Vagina (tissue), 2 donors: ENCODE data around the gene FGF14. TPM values are rescaled to one million over a fixed set of nuclear protein-coding genes. Genes with fewer than 3 reads are reported as not detected.

Experiments
- DNase-seq, 2 donors: peaks; one replicate each; pipeline ENCODE4 v3.0.0-alpha.2; 2017; ENCODE audit errors: extremely low spot score in 2 of 2
- H3K27ac ChIP-seq: fragments of 200-600 bp; sonication (generic); one replicate; pipeline ENCODE4 v1.5.1; 2019
- H3K27me3 ChIP-seq: fragments of 200-600 bp; sonication (generic); one replicate; pipeline ENCODE4 v1.5.1; 2019
- H3K36me3 ChIP-seq, 2 donors: fragments of 200-600 bp; sonication (generic); one replicate each; pipeline ENCODE4 v1.5.1; 2017 to 2019
- H3K4me1 ChIP-seq: fragments of 200-600 bp; sonication (generic); one replicate; pipeline ENCODE4 v1.5.1; 2019
- H3K4me3 ChIP-seq, 2 donors: fragments of 200-600 bp; sonication (generic); 1 replicate in 1 of 2; 2 replicates in 1 of 2; pipeline ENCODE4 v1.5.1; 2016 to 2019
- H3K9me3 ChIP-seq: fragments of 200-600 bp; sonication (generic); one replicate; pipeline ENCODE4 v1.5.1; 2019
- POLR2A ChIP-seq, 2 donors: fragments of 450-650 bp; IDR thresholded peaks; one replicate each; pipeline ENCODE4 v1.6.1; 2017; ENCODE audit warnings: antibody characterized with exemption in 2 of 2, mild to moderate bottlenecking in 2 of 2, moderate library complexity in 2 of 2
- POLR2AphosphoS5 ChIP-seq, 2 donors: sonication (generic); formaldehyde crosslinking; IDR thresholded peaks; one replicate each; pipeline ENCODE4 v1.9.0; 2017; ENCODE audit warnings: antibody characterized with exemption in 2 of 2, mild to moderate bottlenecking in 2 of 2, low read depth in 1 of 2; ENCODE audit not compliant: insufficient read depth in 1 of 2
- intact Hi-C: fragments of 100-400 bp; cut with DNase I; formaldehyde crosslinking; loops from one replicate; pipeline ENCODE4 v1.15.1; 2023
- total RNA-seq: library from RNA; depleted of rRNA; stranded (reverse); fragments of >200 nt; gene quantifications from one replicate; pipeline ENCODE4 v1.2.3, GENCODE V29; 2016
- TF ChIP-seq, protein P1 (sequence below), 3 experiments: fragments of 450-650 bp in 2 of 3; fragments of 200-600 bp in 1 of 3; sonication (generic) in 1 of 3; IDR thresholded peaks; one replicate each; pipeline ENCODE4 v1.5.1; 2017 to 2019; ENCODE audit warnings: antibody characterized with exemption in 3 of 3, mild to moderate bottlenecking in 2 of 3, moderate library complexity in 2 of 3

Gene FGF14
- total RNA-seq, 1 donor from 2014 or later: 3.4 TPM

DNA sequence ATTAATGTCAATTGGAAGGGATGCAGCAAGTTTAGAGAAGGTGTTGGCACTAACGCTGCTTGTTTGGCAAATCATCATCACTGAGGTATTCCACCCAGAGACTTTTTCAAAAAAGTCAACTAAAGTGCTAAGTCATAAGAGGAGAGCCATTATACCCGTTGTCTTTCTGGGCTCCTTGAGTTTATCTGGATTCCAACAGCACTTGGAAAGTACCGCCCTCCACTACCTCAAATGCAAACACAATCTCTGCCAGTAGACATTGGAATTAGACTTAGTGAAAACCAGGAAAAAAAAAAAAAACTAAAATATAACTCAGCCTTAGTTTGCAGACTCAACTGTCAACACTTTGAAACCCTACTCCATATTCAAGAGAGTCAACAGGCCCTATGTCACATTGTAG is 683.4 kb downstream of the FGF14 start:
- TF ChIP-seq POLR2AphosphoS5 (IDR thresholded peaks at IDR 0.05; ENCODE audit: insufficient read depth in 1 of 2, low read depth in 1 of 2): no peak
- DNase-seq: no peak
- no peaks in the 10 kb centered on the region for H3K9me3 ChIP-seq
- no peaks in the 10 kb centered on the region for H3K36me3 ChIP-seq
- no peaks in the 10 kb centered on the region for H3K4me1 ChIP-seq
- H3K4me3 ChIP-seq: no peak overlapping the region
- no peaks in the 10 kb centered on the region for H3K27me3 ChIP-seq
- H3K27ac ChIP-seq: no peak overlapping the region
- intact Hi-C loops: no loop called here

DNA sequence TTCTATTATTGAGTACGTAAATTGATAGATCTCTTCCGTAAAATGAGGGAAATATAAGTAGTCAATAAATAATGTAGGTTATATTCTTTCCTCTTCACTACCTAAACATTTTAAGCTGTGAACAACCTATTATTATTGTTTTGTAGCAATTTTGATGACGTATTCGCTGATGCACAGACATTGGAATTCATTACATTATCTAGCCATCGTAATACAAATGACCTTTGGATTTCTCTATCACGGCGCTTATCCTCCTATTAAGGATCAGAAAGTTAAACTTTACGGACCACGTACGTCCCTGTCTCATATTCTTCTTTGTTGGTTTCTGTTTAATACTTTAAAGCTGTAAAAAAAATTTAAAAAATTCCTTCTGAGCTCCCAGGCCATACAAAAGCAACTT is 684.5 kb downstream of the FGF14 start:
- H3K4me1 ChIP-seq: no peaks in the 10 kb centered on the region
- no peaks in the 10 kb centered on the region for H3K9me3 ChIP-seq
- intact Hi-C loops: no loop called here
- H3K27me3 ChIP-seq: no peaks in the 10 kb centered on the region
- H3K36me3 ChIP-seq: no peaks in the 10 kb centered on the region
- no peak overlapping the region for H3K4me3 ChIP-seq
- TF ChIP-seq POLR2AphosphoS5 (IDR thresholded peaks at IDR 0.05; ENCODE audit: insufficient read depth in 1 of 2, low read depth in 1 of 2): no peak
- no peak for TF ChIP-seq POLR2A (IDR thresholded peaks at IDR 0.05)
- TF ChIP-seq, protein P1, sequence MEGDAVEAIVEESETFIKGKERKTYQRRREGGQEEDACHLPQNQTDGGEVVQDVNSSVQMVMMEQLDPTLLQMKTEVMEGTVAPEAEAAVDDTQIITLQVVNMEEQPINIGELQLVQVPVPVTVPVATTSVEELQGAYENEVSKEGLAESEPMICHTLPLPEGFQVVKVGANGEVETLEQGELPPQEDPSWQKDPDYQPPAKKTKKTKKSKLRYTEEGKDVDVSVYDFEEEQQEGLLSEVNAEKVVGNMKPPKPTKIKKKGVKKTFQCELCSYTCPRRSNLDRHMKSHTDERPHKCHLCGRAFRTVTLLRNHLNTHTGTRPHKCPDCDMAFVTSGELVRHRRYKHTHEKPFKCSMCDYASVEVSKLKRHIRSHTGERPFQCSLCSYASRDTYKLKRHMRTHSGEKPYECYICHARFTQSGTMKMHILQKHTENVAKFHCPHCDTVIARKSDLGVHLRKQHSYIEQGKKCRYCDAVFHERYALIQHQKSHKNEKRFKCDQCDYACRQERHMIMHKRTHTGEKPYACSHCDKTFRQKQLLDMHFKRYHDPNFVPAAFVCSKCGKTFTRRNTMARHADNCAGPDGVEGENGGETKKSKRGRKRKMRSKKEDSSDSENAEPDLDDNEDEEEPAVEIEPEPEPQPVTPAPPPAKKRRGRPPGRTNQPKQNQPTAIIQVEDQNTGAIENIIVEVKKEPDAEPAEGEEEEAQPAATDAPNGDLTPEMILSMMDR (IDR thresholded peaks at IDR 0.05): no peak
- H3K27ac ChIP-seq: no peak overlapping the region
- no peak for DNase-seq

DNA sequence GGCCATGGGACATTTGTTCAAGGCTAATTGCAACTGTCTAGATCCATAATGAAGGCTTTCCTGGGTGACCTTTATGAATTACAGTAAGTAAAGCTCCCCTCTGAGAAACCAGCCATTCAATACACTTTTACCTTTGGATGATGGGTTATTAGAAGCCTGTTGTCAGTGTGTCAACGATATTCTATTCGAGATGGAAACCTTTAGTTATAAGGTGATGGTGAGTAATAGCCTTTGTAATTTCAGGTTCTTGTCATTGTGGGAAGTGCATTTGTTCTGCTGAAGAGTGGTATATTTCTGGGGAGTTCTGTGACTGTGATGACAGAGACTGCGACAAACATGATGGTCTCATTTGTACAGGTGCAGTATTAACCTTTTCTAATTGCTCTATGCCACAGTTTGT is 687.7 kb downstream of the FGF14 start:
- no peak overlapping the region for H3K4me3 ChIP-seq
- no peaks in the 10 kb centered on the region for H3K36me3 ChIP-seq
- H3K27ac ChIP-seq: no peak overlapping the region
- TF ChIP-seq POLR2AphosphoS5 (IDR thresholded peaks at IDR 0.05; ENCODE audit: insufficient read depth in 1 of 2, low read depth in 1 of 2) (no peak), POLR2A (IDR thresholded peaks at IDR 0.05) (no peak)
- TF ChIP-seq, protein P1 (IDR thresholded peaks at IDR 0.05): no peak
- intact Hi-C loops: no loop called here
- no peak for DNase-seq
- no peaks in the 10 kb centered on the region for H3K4me1 ChIP-seq
- H3K9me3 ChIP-seq: no peaks in the 10 kb centered on the region
- no peaks in the 10 kb centered on the region for H3K27me3 ChIP-seq

DNA sequence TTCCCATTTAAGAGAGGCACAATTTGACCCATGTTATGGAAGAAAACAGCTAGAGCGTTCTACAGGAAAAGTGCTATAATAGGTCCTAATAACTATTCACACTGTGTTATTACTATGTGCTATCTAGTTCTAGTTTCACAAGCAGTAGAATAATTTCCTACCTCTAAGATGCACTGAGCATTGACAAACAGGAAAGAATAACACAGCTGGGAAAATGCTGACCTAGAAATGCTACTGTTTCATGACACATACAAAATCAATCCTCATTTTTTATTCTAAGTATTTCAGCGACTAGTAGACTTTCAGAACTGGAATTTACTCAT is 689.9 kb downstream of the FGF14 start:
- H3K4me1 ChIP-seq: no peaks in the 10 kb centered on the region
- H3K36me3 ChIP-seq: no peaks in the 10 kb centered on the region
- no peak overlapping the region for H3K27ac ChIP-seq
- H3K4me3 ChIP-seq: no peak overlapping the region
- TF ChIP-seq, protein P1 (IDR thresholded peaks at IDR 0.05): no peak
- no peak for TF ChIP-seq POLR2A (IDR thresholded peaks at IDR 0.05)
- TF ChIP-seq POLR2AphosphoS5 (IDR thresholded peaks at IDR 0.05; ENCODE audit: insufficient read depth in 1 of 2, low read depth in 1 of 2): no peak
- no peak for DNase-seq
- no peaks in the 10 kb centered on the region for H3K9me3 ChIP-seq
- intact Hi-C loops: no loop called here
- no peaks in the 10 kb centered on the region for H3K27me3 ChIP-seq

DNA sequence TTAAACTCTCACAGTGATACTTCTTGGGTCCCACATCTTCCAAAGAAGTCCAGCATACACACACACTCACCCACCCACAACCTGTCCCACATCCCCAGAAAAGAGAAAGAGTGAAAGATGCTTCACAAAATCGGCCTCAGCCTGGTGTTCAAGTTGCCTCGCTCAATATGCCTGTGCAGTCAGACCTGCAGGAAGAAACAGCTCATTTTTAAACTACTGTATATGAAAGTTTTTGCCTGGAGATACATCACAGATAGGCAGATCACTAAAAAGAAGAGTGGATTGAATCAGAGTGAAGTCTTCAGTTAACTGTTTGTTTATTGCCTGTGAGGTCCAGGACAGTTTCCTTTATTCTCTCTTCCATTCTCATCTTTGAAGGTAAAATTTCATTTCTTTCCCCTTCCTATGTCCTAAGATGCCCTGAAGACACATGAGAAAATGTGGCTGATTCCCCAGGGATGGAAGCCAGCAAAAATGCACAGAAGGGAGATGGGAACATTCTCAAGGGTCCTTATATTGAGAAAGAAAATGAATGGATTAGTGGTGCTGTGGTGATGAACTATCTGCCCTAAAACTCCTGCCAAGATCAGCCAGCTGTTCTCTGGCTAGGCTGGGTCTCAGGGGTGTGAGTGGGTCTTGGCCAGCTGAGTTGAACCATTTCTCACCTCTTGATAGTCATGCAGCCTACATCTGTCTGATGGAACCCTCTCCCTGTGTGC is 690.4 kb downstream of the FGF14 start:
- no peaks in the 10 kb centered on the region for H3K4me1 ChIP-seq
- H3K9me3 ChIP-seq: no peaks in the 10 kb centered on the region
- H3K27me3 ChIP-seq: no peaks in the 10 kb centered on the region
- no peak overlapping the region for H3K27ac ChIP-seq
- H3K36me3 ChIP-seq: no peaks in the 10 kb centered on the region
- H3K4me3 ChIP-seq: no peak overlapping the region
- no peak for DNase-seq
- intact Hi-C loops: no loop called here
- no peak for TF ChIP-seq POLR2AphosphoS5 (IDR thresholded peaks at IDR 0.05; ENCODE audit: insufficient read depth in 1 of 2, low read depth in 1 of 2)
- no peak for TF ChIP-seq POLR2A (IDR thresholded peaks at IDR 0.05)
- TF ChIP-seq, protein P1 (IDR thresholded peaks at IDR 0.05): no peak
